Measurements from ENCODE around the gene FRZB.
"Not testable (repeated sequence)": the region's sequence is repeated elsewhere in the genome, so short reads cannot be mapped to it uniquely, and the experiment has no call there.

FRZB gene

GRCh38 chr2:182890305-182890704 lies 23.9 kb upstream of the FRZB start:
- DNase-seq (ENCODE audit: low spot score), result no peak

GRCh38 chr2:182887753-182888415 lies 21.4 kb upstream of the FRZB start:
- DNase-seq (ENCODE audit: low spot score), result no peak

- DNase-seq (ENCODE audit: low spot score), result no peak
Measured at GRCh38 chr2:182887093-182887492, 20.7 kb upstream of the FRZB start.

GRCh38 chr2:182885771-182886170 lies 19.3 kb upstream of the FRZB start:
- no peak for DNase-seq (ENCODE audit: low spot score)

GRCh38 chr2:182883451-182883850 lies 17.0 kb upstream of the FRZB start:
- DNase-seq (ENCODE audit: low spot score), result no peak

- not testable (repeated sequence) for DNase-seq (ENCODE audit: low spot score)
Measured at GRCh38 chr2:182880100-182880499, 13.7 kb upstream of the FRZB start.

GRCh38 chr2:182876653-182877052 lies 10.2 kb upstream of the FRZB start:
- DNase-seq (ENCODE audit: low spot score), result not testable (repeated sequence)

GRCh38 chr2:182870227-182870626 lies 3.8 kb upstream of the FRZB start:
- peak; percentile 61 for DNase-seq (ENCODE audit: low spot score)

GRCh38 chr2:182868054-182868796 lies 1.8 kb upstream of the FRZB start:
- DNase-seq (ENCODE audit: low spot score), result no peak

GRCh38 chr2:182867426-182868053 lies 1.1 kb upstream of the FRZB start:
- DNase-seq (ENCODE audit: low spot score), result no peak

- DNase-seq (ENCODE audit: low spot score), result no peak
Measured at GRCh38 chr2:182866095-182866460, 359 bp downstream of the FRZB start.

GRCh38 chr2:182864949-182865570 lies 1.4 kb downstream of the FRZB start:
- DNase-seq (ENCODE audit: low spot score), result no peak

GRCh38 chr2:182863642-182864041 lies 2.8 kb downstream of the FRZB start:
- DNase-seq (ENCODE audit: low spot score), result no peak

- DNase-seq (ENCODE audit: low spot score), result no peak
Measured at GRCh38 chr2:182862091-182862490, 4.3 kb downstream of the FRZB start.

GRCh38 chr2:182860858-182861257 lies 5.6 kb downstream of the FRZB start:
- DNase-seq (ENCODE audit: low spot score), result no peak

- no peak for DNase-seq (ENCODE audit: low spot score)
Measured at GRCh38 chr2:182858671-182859070, 7.8 kb downstream of the FRZB start.

GRCh38 chr2:182855376-182855775 lies 11.1 kb downstream of the FRZB start:
- no peak for DNase-seq (ENCODE audit: low spot score)

- no peak for DNase-seq (ENCODE audit: low spot score)
Measured at GRCh38 chr2:182854375-182855105, 11.9 kb downstream of the FRZB start.

- DNase-seq (ENCODE audit: low spot score), result no peak
Measured at GRCh38 chr2:182852801-182853200, 13.6 kb downstream of the FRZB start.

- DNase-seq (ENCODE audit: low spot score), result no peak
Measured at GRCh38 chr2:182852090-182852489, 14.3 kb downstream of the FRZB start.

- DNase-seq (ENCODE audit: low spot score), result no peak
Measured at GRCh38 chr2:182845794-182846417, 20.5 kb downstream of the FRZB start.

GRCh38 chr2:182836451-182836850 lies 30.0 kb downstream of the FRZB start:
- DNase-seq (ENCODE audit: low spot score), result no peak

Data from ecto neural progenitor cell (in vitro differentiated cells).